Esophagus muscularis mucosa (tissue), 4 donors: ENCODE data around the gene NISCH. TPM values are rescaled to one million over a fixed set of nuclear protein-coding genes. Genes with fewer than 3 reads are reported as not detected.
A peak's percentile ranks its signal among the peaks of the same experiment; 100 is the strongest.

Experiments used
- DNase-seq: peaks from one replicate; pipeline ENCODE4 v3.0.0-alpha.2; 2017; ENCODE audit errors: extremely low spot score
- H3K27ac ChIP-seq, 4 donors: fragments of 200-600 bp; sonication (generic); replicated peaks in 1 of 4; 1 replicate in 3 of 4; 2 replicates in 1 of 4; pipeline ENCODE4 v1.5.1; 2016 to 2019; ENCODE audit warnings: mild to moderate bottlenecking in 1 of 4
- H3K27me3 ChIP-seq, 4 donors: fragments of 200-600 bp; sonication (generic); one replicate each; pipeline versions ENCODE4 v1.5.1 to v1.6.0; 2016 to 2019
- H3K36me3 ChIP-seq, 4 donors: fragments of 200-600 bp; sonication (generic); one replicate each; pipeline ENCODE4 v1.5.1; 2016 to 2019
- H3K4me1 ChIP-seq, 4 donors: fragments of 200-600 bp; sonication (generic); one replicate each; pipeline ENCODE4 v1.5.1; 2016 to 2019
- H3K4me3 ChIP-seq, 4 donors: fragments of 200-600 bp; sonication (generic); 1 replicate in 2 of 4; 2 replicates in 2 of 4; pipeline ENCODE4 v1.5.1; 2016 to 2019; ENCODE audit warnings: mild to moderate bottlenecking in 4 of 4, moderate library complexity in 1 of 4
- H3K9me3 ChIP-seq, 4 donors: fragments of 200-600 bp; sonication (generic); 1 replicate in 3 of 4; 2 replicates in 1 of 4; pipeline ENCODE4 v1.5.1; 2016 to 2019
- EP300 ChIP-seq: sonication (generic); formaldehyde crosslinking; IDR thresholded peaks from one replicate; pipeline ENCODE4 v1.6.1; 2017; ENCODE audit warnings: antibody characterized with exemption
- POLR2A ChIP-seq: fragments of 450-650 bp; IDR thresholded peaks from one replicate; pipeline ENCODE4 v1.6.1; 2017; ENCODE audit warnings: antibody characterized with exemption, moderate library complexity, mild to moderate bottlenecking, low read depth
- POLR2AphosphoS5 ChIP-seq, 2 donors: sonication (generic); formaldehyde crosslinking; IDR thresholded peaks; one replicate each; pipeline ENCODE4 v1.6.1; 2017; ENCODE audit warnings: antibody characterized with exemption in 2 of 2
- WGBS: methylation state at CpG from one replicate; pipeline ENCODE4 v1.1.5; 2018; 5-methylcytosine and 5-hydroxymethylcytosine counted together
- intact Hi-C: fragments of 100-400 bp; cut with DNase I; formaldehyde crosslinking; loops from one replicate; pipeline ENCODE4 v1.15.1; 2023
- total RNA-seq, 4 donors: library from RNA; depleted of rRNA; stranded (reverse); fragments of >200 nt; gene quantifications; one replicate each; pipeline versions ENCODE4 v1.1.0 to v1.2.1, GENCODE V29; 2016
- TF ChIP-seq, protein P1 (sequence below), 3 experiments: fragments of 200-600 bp in 2 of 3; fragments of 450-650 bp in 1 of 3; sonication (generic) in 2 of 3; IDR thresholded peaks; one replicate each; pipeline ENCODE4 v1.5.1; 2017 to 2019; ENCODE audit warnings: antibody characterized with exemption in 3 of 3, mild to moderate bottlenecking in 2 of 3, moderate library complexity in 1 of 3

The NISCH gene
- total RNA-seq, 4 donors from 2014 or later: 71.9 to 110 (median 88.0) TPM

- intact Hi-C loops: no loop called here
- H3K27ac ChIP-seq: no peak overlapping the region
- peaks cover 27 to 43% (median 34%) of the 10 kb centered on the region in 4 donors for H3K4me1 ChIP-seq
- H3K27me3 ChIP-seq: no peaks in the 10 kb centered on the region
- 95% methylated on average over 13 of the region's 14 CpGs for WGBS
- no peak for DNase-seq
- H3K9me3 ChIP-seq: no peaks in the 10 kb centered on the region
- H3K4me3 ChIP-seq: no peak overlapping the region
- peaks cover 10 to 79% (median 61%) of the 10 kb centered on the region in 4 donors for H3K36me3 ChIP-seq
- no peak for TF ChIP-seq POLR2AphosphoS5 (IDR thresholded peaks at IDR 0.05)
- TF ChIP-seq, protein P1, sequence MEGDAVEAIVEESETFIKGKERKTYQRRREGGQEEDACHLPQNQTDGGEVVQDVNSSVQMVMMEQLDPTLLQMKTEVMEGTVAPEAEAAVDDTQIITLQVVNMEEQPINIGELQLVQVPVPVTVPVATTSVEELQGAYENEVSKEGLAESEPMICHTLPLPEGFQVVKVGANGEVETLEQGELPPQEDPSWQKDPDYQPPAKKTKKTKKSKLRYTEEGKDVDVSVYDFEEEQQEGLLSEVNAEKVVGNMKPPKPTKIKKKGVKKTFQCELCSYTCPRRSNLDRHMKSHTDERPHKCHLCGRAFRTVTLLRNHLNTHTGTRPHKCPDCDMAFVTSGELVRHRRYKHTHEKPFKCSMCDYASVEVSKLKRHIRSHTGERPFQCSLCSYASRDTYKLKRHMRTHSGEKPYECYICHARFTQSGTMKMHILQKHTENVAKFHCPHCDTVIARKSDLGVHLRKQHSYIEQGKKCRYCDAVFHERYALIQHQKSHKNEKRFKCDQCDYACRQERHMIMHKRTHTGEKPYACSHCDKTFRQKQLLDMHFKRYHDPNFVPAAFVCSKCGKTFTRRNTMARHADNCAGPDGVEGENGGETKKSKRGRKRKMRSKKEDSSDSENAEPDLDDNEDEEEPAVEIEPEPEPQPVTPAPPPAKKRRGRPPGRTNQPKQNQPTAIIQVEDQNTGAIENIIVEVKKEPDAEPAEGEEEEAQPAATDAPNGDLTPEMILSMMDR (IDR thresholded peaks at IDR 0.05): no peak
- TF ChIP-seq POLR2A: no peak
- TF ChIP-seq EP300: no peak
Measured at GRCh38 chr3:52522651-52523251, 67.3 kb downstream of the NISCH start.

GRCh38 chr3:52523386-52524257 is 68.2 kb downstream of the NISCH start:
- Histone ChIP-seq H3K9me3 (no peaks in the 10 kb centered on the region), H3K27me3 (no peaks in the 10 kb centered on the region), H3K4me1 (peaks cover 25 to 43% (median 36%) of the 10 kb centered on the region in 4 donors), H3K4me3 (no peak overlapping the region), H3K36me3 (peaks cover 15 to 79% (median 66%) of the 10 kb centered on the region in 4 donors), H3K27ac (no peak overlapping the region)
- intact Hi-C loops: no loop called here
- 97% methylated on average over 11 of the region's 26 CpGs for WGBS
- no peak for TF ChIP-seq POLR2AphosphoS5 (IDR thresholded peaks at IDR 0.05)
- TF ChIP-seq, protein P1 (IDR thresholded peaks at IDR 0.05): no peak
- no peak for TF ChIP-seq POLR2A
- no peak for TF ChIP-seq EP300
- no peak for DNase-seq

DNA sequence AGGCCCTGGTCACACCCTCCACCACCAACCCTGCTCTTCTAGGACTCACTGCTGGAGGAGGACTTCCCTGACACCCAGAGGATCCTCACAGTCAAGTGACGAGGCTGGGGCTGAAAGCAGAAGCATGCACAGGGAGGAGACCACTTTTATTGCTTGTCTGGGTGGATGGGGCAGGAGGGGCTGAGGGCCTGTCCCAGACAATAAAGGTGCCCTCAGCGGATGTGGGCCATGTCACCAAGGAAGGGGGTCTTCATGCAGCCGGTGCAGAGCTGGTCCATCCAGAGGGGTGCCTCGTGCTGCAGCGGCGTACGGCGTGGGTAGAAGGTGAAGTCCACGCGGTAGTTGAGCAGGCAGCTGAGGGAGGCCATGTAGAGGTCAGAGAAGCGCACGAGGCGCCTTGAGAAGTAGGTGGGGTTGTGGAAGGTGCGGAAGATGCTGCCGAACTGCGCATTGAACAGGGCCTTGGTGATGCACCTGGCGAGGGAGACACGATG is 68.9 kb downstream of the NISCH start:
- Histone ChIP-seq H3K27ac (peak overlapping the region; percentile 24 to 65 (median 46)), H3K36me3 (peaks cover 15 to 80% (median 70%) of the 10 kb centered on the region in 4 donors), H3K4me1 (peaks cover 27 to 44% (median 39%) of the 10 kb centered on the region in 4 donors), H3K9me3 (no peaks in the 10 kb centered on the region), H3K4me3 (no peak overlapping the region), H3K27me3 (no peaks in the 10 kb centered on the region)
- no peak for DNase-seq
- TF ChIP-seq, protein P1 (IDR thresholded peaks at IDR 0.05): no peak
- TF ChIP-seq POLR2A (no peak), EP300 (no peak), POLR2AphosphoS5 (IDR thresholded peaks at IDR 0.05) (no peak)
- 94% methylated on average over 18 of the region's 18 CpGs for WGBS
- intact Hi-C loops: no loop called here

GRCh38 chr3:52524752-52525679 is 69.6 kb downstream of the NISCH start:
- Histone ChIP-seq H3K27me3 (no peaks in the 10 kb centered on the region), H3K4me3 (no peak overlapping the region), H3K27ac (peak overlapping the region; percentile 24 to 65 (median 46)), H3K36me3 (peaks cover 15 to 75% (median 64%) of the 10 kb centered on the region in 4 donors), H3K9me3 (no peaks in the 10 kb centered on the region), H3K4me1 (peaks cover 34 to 52% (median 46%) of the 10 kb centered on the region in 4 donors)
- WGBS: 80% methylated on average over 20 of the region's 34 CpGs
- TF ChIP-seq, protein P1 (IDR thresholded peaks at IDR 0.05): no peak
- TF ChIP-seq POLR2AphosphoS5 (IDR thresholded peaks at IDR 0.05): peak; percentile 2 to 24
- DNase-seq: no peak
- intact Hi-C loops: no loop called here
